Measurements from ENCODE around the gene EFCAB8.

Gene EFCAB8

GRCh38 chr20:32980131-32980941, 121.6 kb downstream of the EFCAB8 start:
- H3K27me3 Mint-ChIP-seq: no peaks in the 10 kb centered on the region
- peaks cover 32% of the 10 kb centered on the region for H3K4me1 Mint-ChIP-seq (ENCODE audit: low read depth)
- H3K27ac Mint-ChIP-seq: no peak overlapping the region
- no peaks in the 10 kb centered on the region for H3K9me3 Mint-ChIP-seq (ENCODE audit: low read depth)
- H3K4me3 Mint-ChIP-seq: no peak overlapping the region
- H3K36me3 Mint-ChIP-seq: peaks cover 2% of the 10 kb centered on the region

GRCh38 chr20:32980990-32981389, 122.3 kb downstream of the EFCAB8 start:
- Mint-ChIP-seq H3K36me3 (peaks cover 2% of the 10 kb centered on the region), H3K4me1 (ENCODE audit: low read depth) (peaks cover 32% of the 10 kb centered on the region), H3K4me3 (no peak overlapping the region), H3K27ac (no peak overlapping the region), H3K27me3 (no peaks in the 10 kb centered on the region), H3K9me3 (ENCODE audit: low read depth) (no peaks in the 10 kb centered on the region)

- H3K9me3 Mint-ChIP-seq (ENCODE audit: low read depth): no peaks in the 10 kb centered on the region
- peaks cover 19% of the 10 kb centered on the region for H3K4me1 Mint-ChIP-seq (ENCODE audit: low read depth)
- H3K27ac Mint-ChIP-seq: no peak overlapping the region
- H3K36me3 Mint-ChIP-seq: no peaks in the 10 kb centered on the region
- H3K4me3 Mint-ChIP-seq: no peak overlapping the region
- H3K27me3 Mint-ChIP-seq: no peaks in the 10 kb centered on the region
Measured at GRCh38 chr20:32982617-32983458, 124.1 kb downstream of the EFCAB8 start.

- no peak overlapping the region for H3K4me3 Mint-ChIP-seq
- no peaks in the 10 kb centered on the region for H3K36me3 Mint-ChIP-seq
- peaks cover 15% of the 10 kb centered on the region for H3K4me1 Mint-ChIP-seq (ENCODE audit: low read depth)
- H3K27ac Mint-ChIP-seq: peak overlapping the region; percentile 6
- no peaks in the 10 kb centered on the region for H3K9me3 Mint-ChIP-seq (ENCODE audit: low read depth)
- H3K27me3 Mint-ChIP-seq: no peaks in the 10 kb centered on the region
Measured at GRCh38 chr20:32983459-32984112, 124.9 kb downstream of the EFCAB8 start.

GRCh38 chr20:32984196-32984595, 125.5 kb downstream of the EFCAB8 start:
- no peaks in the 10 kb centered on the region for H3K9me3 Mint-ChIP-seq (ENCODE audit: low read depth)
- no peaks in the 10 kb centered on the region for H3K27me3 Mint-ChIP-seq
- H3K27ac Mint-ChIP-seq: no peak overlapping the region
- H3K4me1 Mint-ChIP-seq (ENCODE audit: low read depth): peaks cover 11% of the 10 kb centered on the region
- no peak overlapping the region for H3K4me3 Mint-ChIP-seq
- no peaks in the 10 kb centered on the region for H3K36me3 Mint-ChIP-seq

GRCh38 chr20:32984631-32985354, 126.1 kb downstream of the EFCAB8 start:
- Mint-ChIP-seq H3K4me1 (ENCODE audit: low read depth) (peaks cover 13% of the 10 kb centered on the region), H3K27ac (no peak overlapping the region), H3K36me3 (no peaks in the 10 kb centered on the region), H3K4me3 (no peak overlapping the region), H3K27me3 (no peaks in the 10 kb centered on the region), H3K9me3 (ENCODE audit: low read depth) (no peaks in the 10 kb centered on the region)

GRCh38 chr20:32985596-32985995, 126.9 kb downstream of the EFCAB8 start:
- Mint-ChIP-seq H3K9me3 (ENCODE audit: low read depth) (no peaks in the 10 kb centered on the region), H3K27ac (no peak overlapping the region), H3K27me3 (no peaks in the 10 kb centered on the region), H3K4me3 (no peak overlapping the region), H3K36me3 (no peaks in the 10 kb centered on the region), H3K4me1 (ENCODE audit: low read depth) (peaks cover 14% of the 10 kb centered on the region)

- H3K27me3 Mint-ChIP-seq: no peaks in the 10 kb centered on the region
- no peak overlapping the region for H3K27ac Mint-ChIP-seq
- no peak overlapping the region for H3K4me3 Mint-ChIP-seq
- no peaks in the 10 kb centered on the region for H3K36me3 Mint-ChIP-seq
- H3K9me3 Mint-ChIP-seq (ENCODE audit: low read depth): no peaks in the 10 kb centered on the region
- peaks cover 17% of the 10 kb centered on the region for H3K4me1 Mint-ChIP-seq (ENCODE audit: low read depth)
Measured at GRCh38 chr20:32986331-32986966, 127.7 kb downstream of the EFCAB8 start.

GRCh38 chr20:32987044-32987825, 128.5 kb downstream of the EFCAB8 start:
- no peaks in the 10 kb centered on the region for H3K27me3 Mint-ChIP-seq
- H3K9me3 Mint-ChIP-seq (ENCODE audit: low read depth): no peaks in the 10 kb centered on the region
- peaks cover 25% of the 10 kb centered on the region for H3K4me1 Mint-ChIP-seq (ENCODE audit: low read depth)
- H3K27ac Mint-ChIP-seq: no peak overlapping the region
- H3K36me3 Mint-ChIP-seq: no peaks in the 10 kb centered on the region
- H3K4me3 Mint-ChIP-seq: no peak overlapping the region

GRCh38 chr20:32988008-32988407, 129.3 kb downstream of the EFCAB8 start:
- no peaks in the 10 kb centered on the region for H3K27me3 Mint-ChIP-seq
- peaks cover 29% of the 10 kb centered on the region for H3K4me1 Mint-ChIP-seq (ENCODE audit: low read depth)
- H3K27ac Mint-ChIP-seq: no peak overlapping the region
- H3K36me3 Mint-ChIP-seq: no peaks in the 10 kb centered on the region
- H3K9me3 Mint-ChIP-seq (ENCODE audit: low read depth): no peaks in the 10 kb centered on the region
- H3K4me3 Mint-ChIP-seq: no peak overlapping the region

GRCh38 chr20:32989507-32990283, 131.0 kb downstream of the EFCAB8 start:
- Mint-ChIP-seq H3K36me3 (no peaks in the 10 kb centered on the region), H3K27me3 (no peaks in the 10 kb centered on the region), H3K9me3 (ENCODE audit: low read depth) (peaks cover under 1% of the 10 kb centered on the region), H3K27ac (no peak overlapping the region), H3K4me1 (ENCODE audit: low read depth) (peaks cover 40% of the 10 kb centered on the region), H3K4me3 (no peak overlapping the region)

- Mint-ChIP-seq H3K4me3 (no peak overlapping the region), H3K4me1 (ENCODE audit: low read depth) (peaks cover 40% of the 10 kb centered on the region), H3K27me3 (no peaks in the 10 kb centered on the region)
Measured at GRCh38 chr20:32990426-32990825, 131.7 kb downstream of the EFCAB8 start.

GRCh38 chr20:32991383-32991782, 132.7 kb downstream of the EFCAB8 start:
- H3K4me3 Mint-ChIP-seq: peak overlapping the region; percentile 20
- H3K9me3 Mint-ChIP-seq (ENCODE audit: low read depth): peaks cover 7% of the 10 kb centered on the region
- H3K27me3 Mint-ChIP-seq: no peaks in the 10 kb centered on the region
- H3K4me1 Mint-ChIP-seq (ENCODE audit: low read depth): peaks cover 40% of the 10 kb centered on the region
- H3K36me3 Mint-ChIP-seq: peaks cover 3% of the 10 kb centered on the region
- H3K27ac Mint-ChIP-seq: no peak overlapping the region

More at GRCh38 chr20:32990426-32990825, 131.7 kb downstream of the EFCAB8 start:
- Mint-ChIP-seq H3K9me3 (ENCODE audit: low read depth) (peaks cover 7% of the 10 kb centered on the region), H3K27ac (no peak overlapping the region), H3K36me3 (peaks cover 3% of the 10 kb centered on the region)
